K562 (cell line): Measurements from ENCODE around the gene MYB. TPM values are rescaled to one million over a fixed set of nuclear protein-coding genes. Genes with fewer than 3 reads are reported as not detected.
A peak's percentile ranks its signal among the peaks of the same experiment; 100 is the strongest.

Source experiments
- ERF ChIP-seq: fragments of 450-650 bp; formaldehyde crosslinking; IDR thresholded peaks from 2 replicates; pipeline ENCODE4 v1.4.0; 2020; ENCODE audit warnings: mild to moderate bottlenecking, mixed read lengths
- HBP1 ChIP-seq: fragments of 450-650 bp; formaldehyde crosslinking; IDR thresholded peaks from 2 replicates; pipeline ENCODE4 v1.4.0; 2022; ENCODE audit warnings: missing genetic modification characterization
- PHTF2 ChIP-seq: fragments of 250-450 bp; sonication (Bioruptor Pico); IDR thresholded peaks from 2 replicates; pipeline ENCODE4 v1.5.0; 2021; ENCODE audit warnings: mild to moderate bottlenecking
- TAF1 ChIP-seq: IDR thresholded peaks from 2 replicates; pipeline ENCODE4 v1.6.1; 2011; ENCODE audit warnings: mild to moderate bottlenecking, low read length, moderate library complexity; ENCODE audit not compliant: insufficient read depth, control insufficient read depth, severe bottlenecking; ENCODE audit errors: extremely low read depth
- ZNF12 ChIP-seq: sonication (generic); formaldehyde crosslinking; IDR thresholded peaks from 2 replicates; pipeline ENCODE4 v1.4.0; 2020; ENCODE audit warnings: mild to moderate bottlenecking, missing genetic modification reagents
- ZNF589 ChIP-seq: fragments of 200-800 bp; sonication (Bioruptor generic); IDR thresholded peaks from 2 replicates; pipeline ENCODE4 v1.6.1; 2016; ENCODE audit warnings: low read depth, missing genetic modification characterization, missing compliant biosample characterization
- ZNF609 ChIP-seq: sonication (generic); formaldehyde crosslinking; IDR thresholded peaks from 2 replicates; pipeline ENCODE4 v1.8.1; 2023; ENCODE audit warnings: missing genetic modification reagents, mild to moderate bottlenecking, borderline replicate concordance
- ZSCAN29 ChIP-seq: fragments of 450-650 bp; IDR thresholded peaks from 2 replicates; pipeline ENCODE4 v1.6.1; 2017
- polyA plus RNA-seq, 8 experiments: library from polyadenylated mRNA; depleted of rRNA in 4 of 8; stranded (reverse) in 5 of 8; unstranded in 3 of 8; fragments of >200 nt; fragmentation: Nextera tagmentation in 2 of 8; fragmentation: Illumina TruSeq in 1 of 8; extraction: Ambion mirVana in 2 of 8; extraction: Trizol in 1 of 8; gene quantifications; 2 replicates each; pipeline versions ENCODE4 v1.2.1 to v1.2.3, GENCODE V29; 2011 to 2014; ENCODE audit warnings: inconsistent platforms in 1 of 8, missing spikeins in 1 of 8
- total RNA-seq, 7 experiments: library from RNA; depleted of rRNA in 6 of 7; stranded (reverse); fragments of >200 nt in 6 of 7; fragmentation: Illumina TruSeq in 2 of 7; extraction: Trizol in 2 of 7; gene quantifications; 2 replicates each; pipeline versions ENCODE4 v1.2.1 to v1.2.3, GENCODE V29; 2011 to 2021; ENCODE audit warnings: low replicate concordance in 1 of 7
- TF ChIP-seq, protein P1 (sequence below): fragments of 250-450 bp; sonication (Bioruptor Pico); IDR thresholded peaks from 2 replicates; pipeline ENCODE4 v1.5.0; 2022; ENCODE audit warnings: mild to moderate bottlenecking
- TF ChIP-seq, protein P2 (sequence below): fragments of 250-450 bp; sonication (Bioruptor Pico); IDR thresholded peaks from 2 replicates; pipeline ENCODE4 v1.5.0; 2021; ENCODE audit warnings: mild to moderate bottlenecking, moderate library complexity
- TF ChIP-seq, protein P3 (sequence below): fragments of 450-650 bp; formaldehyde crosslinking; IDR thresholded peaks from 2 replicates; pipeline ENCODE4 v1.4.0; 2020; ENCODE audit warnings: mild to moderate bottlenecking, moderate library complexity

The MYB gene
- total and polyA plus RNA-seq, 9 of the 15 experiments (the other 6 are each of a cell fraction or from before 2014, with no cell fraction given), result 35.8 to 218 (median 140) TPM

- TF ChIP-seq, protein P1, sequence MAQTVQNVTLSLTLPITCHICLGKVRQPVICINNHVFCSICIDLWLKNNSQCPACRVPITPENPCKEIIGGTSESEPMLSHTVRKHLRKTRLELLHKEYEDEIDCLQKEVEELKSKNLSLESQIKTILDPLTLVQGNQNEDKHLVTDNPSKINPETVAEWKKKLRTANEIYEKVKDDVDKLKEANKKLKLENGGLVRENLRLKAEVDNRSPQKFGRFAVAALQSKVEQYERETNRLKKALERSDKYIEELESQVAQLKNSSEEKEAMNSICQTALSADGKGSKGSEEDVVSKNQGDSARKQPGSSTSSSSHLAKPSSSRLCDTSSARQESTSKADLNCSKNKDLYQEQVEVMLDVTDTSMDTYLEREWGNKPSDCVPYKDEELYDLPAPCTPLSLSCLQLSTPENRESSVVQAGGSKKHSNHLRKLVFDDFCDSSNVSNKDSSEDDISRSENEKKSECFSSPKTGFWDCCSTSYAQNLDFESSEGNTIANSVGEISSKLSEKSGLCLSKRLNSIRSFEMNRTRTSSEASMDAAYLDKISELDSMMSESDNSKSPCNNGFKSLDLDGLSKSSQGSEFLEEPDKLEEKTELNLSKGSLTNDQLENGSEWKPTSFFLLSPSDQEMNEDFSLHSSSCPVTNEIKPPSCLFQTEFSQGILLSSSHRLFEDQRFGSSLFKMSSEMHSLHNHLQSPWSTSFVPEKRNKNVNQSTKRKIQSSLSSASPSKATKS (CRISPR knock-in tag), result no peak
- TF ChIP-seq ZSCAN29 (no peak), ZNF609 (CRISPR knock-in tag) (no peak), PHTF2 (CRISPR knock-in tag) (no peak), ERF (CRISPR knock-in tag) (no peak), TAF1 (no peak), ZNF12 (CRISPR knock-in tag) (no peak), HBP1 (CRISPR knock-in tag) (no peak), ZNF589 (CRISPR knock-in tag) (no peak)
- TF ChIP-seq, protein P2, sequence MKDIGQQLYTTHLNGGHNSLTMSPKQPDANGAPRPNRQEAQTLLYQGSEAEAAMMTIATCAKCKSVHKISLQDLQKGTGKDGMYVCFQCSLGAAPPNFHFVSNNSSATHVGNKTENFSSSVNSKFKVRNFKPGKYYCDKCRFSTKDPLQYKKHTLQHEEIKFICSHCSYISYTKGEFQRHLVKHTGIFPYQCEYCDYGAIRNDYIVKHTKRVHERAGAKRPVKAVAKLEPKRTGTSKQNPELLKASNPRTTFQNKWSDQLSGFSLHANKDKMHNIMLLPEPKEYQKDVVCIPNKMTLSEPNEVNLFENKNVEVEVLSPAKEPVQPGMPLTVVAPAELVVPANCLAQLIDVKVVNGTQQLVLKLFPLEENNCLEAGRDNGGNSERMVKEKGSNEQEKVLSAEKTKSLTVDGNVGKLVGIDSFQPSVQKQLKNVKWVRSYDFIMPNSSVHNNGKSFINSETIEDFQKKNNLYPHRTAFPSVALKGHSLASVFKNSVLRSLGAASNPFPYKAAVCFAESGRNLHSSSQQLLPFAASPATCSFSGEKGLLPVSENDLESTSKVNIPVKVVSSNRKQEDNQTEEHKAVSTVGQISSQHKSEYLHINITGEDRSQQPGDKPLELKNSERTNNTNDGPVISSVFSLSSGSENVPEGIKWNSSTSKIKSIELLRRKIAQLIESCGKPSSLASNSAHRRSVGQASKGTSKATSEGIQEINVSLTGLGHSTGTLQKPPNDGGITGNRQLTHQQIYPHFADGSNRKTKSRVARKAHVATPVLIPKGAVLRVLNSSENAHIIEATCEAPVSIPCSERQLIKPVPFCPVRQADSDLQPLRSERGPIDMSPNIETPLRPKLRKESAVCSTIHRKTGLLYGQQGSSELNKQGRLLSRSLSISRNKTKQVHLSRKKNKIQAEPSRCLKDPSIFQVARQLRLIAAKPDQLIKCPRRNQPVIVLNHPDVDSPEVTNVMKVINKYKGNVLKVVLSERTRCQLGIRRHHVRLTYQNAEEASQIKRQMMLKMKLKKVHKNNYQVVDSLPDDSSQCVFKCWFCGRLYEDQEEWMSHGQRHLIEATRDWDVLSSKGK (CRISPR knock-in tag), result no peak
- TF ChIP-seq, protein P3, sequence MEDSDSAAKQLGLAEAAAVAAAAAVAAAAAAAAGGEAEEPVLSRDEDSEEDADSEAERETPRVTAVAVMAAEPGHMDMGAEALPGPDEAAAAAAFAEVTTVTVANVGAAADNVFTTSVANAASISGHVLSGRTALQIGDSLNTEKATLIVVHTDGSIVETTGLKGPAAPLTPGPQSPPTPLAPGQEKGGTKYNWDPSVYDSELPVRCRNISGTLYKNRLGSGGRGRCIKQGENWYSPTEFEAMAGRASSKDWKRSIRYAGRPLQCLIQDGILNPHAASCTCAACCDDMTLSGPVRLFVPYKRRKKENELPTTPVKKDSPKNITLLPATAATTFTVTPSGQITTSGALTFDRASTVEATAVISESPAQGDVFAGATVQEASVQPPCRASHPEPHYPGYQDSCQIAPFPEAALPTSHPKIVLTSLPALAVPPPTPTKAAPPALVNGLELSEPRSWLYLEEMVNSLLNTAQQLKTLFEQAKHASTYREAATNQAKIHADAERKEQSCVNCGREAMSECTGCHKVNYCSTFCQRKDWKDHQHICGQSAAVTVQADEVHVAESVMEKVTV (CRISPR knock-in tag), result peak; percentile 76
Measured at GRCh38 chr6:135183532-135184440, 2.7 kb downstream of the MYB start (continued).
